Measurements from ENCODE around the gene VPS39.

Gene VPS39

DNA sequence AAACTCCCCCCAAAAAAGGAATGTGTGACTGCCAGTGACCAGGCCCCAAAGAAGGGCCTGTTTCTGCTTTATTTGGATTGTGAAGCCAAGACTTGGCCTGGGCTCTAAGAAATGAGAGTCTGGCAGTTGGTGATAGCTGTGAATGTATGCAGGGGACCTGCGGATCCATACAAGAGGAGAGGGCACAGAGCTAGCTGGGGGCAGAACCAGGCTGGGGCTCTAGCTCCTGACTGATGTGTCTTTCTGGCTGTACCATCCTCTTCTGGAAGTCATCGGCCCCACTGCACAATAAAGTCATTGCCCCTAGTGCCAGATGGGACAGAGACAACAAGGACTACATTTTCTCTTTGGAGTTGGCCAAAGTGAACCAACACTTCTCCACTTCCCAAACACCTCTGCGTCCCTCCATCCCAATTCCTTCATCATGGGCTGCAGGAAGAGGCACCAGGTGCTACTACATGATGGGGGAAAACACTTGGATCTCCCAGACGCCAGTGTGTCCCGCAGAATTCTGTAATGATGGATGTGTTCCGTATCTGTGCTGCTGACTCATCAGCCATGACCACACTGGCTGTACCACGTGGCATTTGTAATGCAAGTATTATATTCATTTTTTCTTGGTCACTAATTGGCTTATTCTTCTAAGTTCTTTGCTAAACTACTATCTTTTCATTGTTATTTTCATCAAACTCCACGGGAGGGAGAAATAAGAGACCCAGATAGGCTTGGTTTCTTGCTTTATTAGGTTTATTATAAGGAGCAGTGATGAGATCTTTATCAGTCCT lies 49.9 kb downstream of the VPS39 start:
- no peak for DNase-seq

DNA sequence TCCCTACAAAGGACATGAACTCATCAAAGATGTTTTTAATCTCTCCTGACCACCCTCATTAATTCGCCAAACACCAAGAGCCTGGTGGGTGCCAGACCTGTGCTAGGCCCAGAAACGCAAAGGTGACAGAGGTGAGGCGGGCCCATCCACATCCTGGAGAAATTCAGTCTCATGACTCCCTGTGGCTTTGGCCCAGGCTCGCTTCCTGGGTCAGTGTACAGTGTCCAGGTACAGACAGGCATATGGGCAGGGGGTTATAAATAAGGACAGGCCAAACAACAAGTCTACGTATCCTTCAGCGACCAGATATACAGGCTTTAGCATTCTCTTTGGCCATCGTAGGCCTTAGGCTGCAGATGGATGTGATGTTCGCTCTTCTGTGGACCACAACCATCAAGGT lies 50.7 kb downstream of the VPS39 start:
- DNase-seq: no peak

DNA sequence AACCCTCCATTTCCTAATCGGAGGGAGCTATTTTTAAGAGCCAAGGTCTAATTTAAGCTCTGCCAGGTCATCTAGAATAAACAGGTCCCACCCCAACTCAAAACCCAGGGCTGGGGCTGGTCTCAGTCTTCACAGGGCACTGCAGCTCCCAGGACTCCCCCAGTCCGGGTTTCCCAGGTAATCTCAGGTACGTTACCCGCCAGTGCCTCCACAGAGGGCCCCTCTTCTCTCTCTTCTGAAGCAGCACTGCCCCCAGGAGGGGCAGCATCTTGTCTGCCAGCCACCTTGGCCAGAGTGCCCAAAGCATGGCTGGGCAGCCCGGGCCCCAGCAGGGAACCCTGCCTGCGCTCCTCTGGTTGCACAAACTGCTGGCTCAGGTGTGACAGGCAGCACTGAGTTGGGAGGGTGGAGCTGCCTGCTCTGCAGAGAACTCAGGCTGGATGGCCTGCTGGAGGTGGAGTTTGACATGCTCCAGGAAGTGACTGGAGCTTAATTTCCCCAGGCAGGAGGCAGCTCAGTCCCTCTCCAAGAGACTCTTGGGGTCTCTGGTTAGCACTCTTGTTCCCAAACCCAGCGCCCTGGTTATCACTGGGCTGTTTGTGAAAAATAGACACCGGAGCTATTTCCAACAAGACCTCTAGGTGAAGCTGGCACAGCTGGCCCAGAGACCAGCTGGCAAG lies 51.7 kb downstream of the VPS39 start, which contains the start of gene PLA2G4F:
Gene PLA2G4F (minus strand): TSS at position 394 of the 680 bp plus-strand sequence. CDS start 87 bp downstream, at position 307.
- DNase-seq: peak; percentile 19 to 74

DNA sequence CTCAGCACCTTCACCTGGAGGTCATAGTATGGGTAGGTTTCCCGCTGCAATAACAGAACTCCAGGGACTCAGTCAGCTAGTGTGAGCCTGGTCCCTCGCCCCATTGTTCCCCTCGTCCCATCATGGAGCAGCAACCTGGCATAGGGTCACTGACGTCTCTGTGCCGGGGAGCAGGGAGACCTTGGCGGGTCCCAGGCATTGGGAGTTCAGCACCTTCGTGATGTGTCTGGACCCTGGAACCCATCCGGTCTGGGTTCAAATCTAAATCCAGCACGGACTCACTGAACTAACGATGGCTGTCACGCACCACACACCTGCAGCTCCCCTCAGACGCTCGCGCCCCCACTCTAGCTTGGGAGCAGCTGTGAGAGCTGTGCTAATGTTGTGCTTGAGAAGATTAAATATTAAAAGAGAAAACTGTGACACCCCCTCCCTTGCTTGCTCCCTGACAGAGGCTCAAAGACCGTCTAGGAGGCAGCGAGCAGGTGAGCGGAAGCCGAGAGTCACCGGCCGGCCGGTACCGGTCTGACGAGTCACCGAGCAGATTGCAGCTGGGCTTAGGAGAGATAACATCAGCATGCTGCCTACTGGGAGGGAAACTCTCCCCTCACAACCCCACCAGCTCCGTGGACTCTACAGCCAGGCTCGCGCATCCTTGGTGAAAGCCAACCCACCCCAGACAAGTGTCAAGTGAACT lies 52.4 kb downstream of the VPS39 start:
- peak; percentile 27 to 74 for DNase-seq

DNA sequence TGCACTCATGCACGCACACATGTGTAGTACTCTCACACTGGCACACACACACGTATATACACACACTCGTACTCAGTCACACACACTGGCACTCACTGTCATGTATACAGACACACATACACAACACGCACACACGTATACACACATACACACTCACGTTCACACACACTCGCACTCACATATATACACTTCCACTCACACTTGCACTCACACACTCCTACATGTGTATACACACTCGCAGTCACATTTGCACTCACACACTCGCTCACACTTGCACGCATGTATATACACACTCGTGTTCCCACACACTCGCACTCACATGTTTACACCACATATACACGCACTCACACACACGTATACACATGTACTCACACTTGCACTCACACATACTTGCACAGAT lies 53.1 kb downstream of the VPS39 start:
- DNase-seq: no peak

DNA sequence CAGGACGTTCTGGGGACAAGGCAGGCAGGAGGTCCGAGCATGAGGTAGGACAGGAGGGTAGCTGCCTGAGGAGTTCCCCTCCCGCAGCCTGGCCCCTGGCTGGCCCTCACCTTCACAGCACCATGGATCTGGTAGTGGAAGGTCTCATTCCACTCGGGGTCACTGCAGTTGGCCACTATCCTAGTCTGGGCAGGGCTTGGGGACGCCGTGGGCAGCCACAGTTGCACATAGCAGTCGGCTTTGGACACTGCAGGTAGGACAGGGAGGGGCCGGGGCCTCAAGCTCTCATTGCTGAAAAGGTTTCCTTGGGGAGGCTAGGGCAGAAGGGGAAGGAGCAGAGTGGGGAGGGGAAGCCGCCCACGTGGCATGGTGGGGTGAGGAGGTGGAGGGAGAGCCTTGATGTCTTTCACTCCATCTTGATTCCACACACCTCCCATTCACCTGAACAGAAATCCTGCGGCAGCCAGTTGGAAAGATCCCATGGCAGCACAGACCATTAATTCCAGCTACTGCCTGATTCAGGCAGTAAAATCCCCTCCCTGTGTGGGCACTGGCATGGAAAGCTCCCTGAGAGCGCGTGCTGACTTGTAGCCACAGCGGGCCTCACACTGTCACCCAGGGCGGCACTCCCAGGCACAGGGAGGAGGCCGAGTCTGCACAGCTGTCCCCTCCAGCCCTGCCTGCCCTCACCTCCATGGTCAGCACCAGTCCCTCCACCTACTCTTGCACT lies 53.7 kb downstream of the VPS39 start:
- peak; percentile 37 to 67 for DNase-seq

DNA sequence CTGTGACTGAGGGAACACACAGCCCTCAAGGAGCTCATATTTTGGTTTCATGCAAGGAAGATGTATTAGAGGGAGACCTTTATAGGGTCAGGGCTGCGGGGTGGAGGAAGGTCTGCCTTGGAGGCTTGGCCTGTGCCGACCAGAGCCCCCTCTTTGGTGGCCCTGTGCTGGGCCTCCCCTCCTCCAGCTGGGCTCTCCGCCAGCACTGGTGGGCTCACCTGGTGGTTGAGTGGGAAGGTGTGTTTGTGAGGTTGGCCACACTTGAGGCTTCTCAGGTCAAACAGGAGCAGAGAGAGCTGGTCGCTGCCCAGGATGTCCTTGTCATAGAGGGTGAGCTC lies 54.3 kb downstream of the VPS39 start:
- DNase-seq: no peak

DNA sequence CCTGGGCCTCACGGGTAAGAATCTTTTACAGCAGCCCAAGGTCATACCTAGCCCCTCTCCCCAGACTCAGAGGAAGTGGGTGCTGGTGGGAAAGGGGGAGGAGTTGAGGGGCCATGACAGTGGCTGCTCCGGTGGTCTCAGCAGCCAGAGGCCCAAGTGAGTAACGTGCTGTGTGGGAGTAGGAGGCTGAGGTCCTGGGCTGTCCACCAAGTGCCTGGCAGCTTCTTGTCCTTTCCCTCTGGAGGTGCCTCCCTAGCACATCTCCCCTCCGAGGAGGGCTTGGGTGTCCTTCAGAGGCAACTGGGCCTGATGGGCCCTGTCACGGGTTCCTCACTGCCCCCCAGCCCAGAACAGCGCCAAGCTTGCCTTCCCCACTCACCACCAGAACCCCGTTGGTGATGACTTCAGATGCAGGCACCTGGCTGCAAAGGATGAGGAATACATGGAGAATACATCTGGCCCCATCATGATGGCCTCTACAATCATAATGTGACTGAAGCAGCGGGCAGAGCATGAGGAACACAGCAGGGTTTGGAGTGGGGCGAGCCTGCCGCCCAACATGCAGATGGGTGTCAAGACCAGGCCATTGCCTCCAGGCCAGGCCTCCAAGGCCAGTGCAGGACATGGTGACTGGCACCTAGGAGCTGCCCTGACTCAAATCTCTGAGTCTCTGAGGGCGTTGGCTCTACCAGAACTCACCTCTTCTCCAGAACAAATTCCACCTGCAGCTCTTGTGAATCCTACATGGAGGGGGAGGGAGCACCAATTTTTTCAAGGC lies 55.0 kb downstream of the VPS39 start:
- DNase-seq: no peak

DNA sequence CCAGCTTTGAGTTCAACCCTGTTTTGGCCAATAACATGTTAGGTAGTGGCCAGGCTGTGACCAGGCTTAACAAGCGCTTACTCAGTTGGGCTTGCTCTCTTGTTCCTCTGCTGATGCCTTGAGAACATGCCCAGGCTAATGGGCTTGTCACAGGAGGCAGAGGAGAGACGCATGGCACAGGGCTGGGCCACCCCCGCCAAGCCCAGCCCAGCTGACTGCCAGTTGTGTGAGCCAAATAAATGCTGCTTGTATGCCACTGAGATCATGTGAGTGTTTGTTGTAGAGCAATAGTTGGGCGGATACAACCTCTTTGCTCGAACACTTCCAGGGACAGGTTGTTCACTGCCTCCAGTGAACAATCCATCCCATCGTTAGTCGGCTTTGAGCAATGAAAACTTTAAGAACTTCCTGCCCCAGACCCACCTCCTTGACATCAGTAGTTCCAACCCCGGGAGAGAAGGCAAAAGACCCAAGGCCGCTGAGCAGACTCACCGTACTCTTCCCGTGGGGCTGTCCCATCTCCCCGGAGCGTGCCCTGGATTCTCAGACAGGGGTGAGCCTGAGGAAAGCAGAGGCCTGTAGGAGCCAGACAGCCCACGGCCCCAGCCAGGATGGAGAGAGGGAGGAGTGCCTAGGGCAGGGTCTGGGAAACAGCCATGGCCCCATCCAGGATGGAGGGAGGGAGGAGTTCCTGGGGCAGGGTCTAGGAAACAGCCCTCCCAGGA lies 55.7 kb downstream of the VPS39 start:
- no peak for DNase-seq

DNA sequence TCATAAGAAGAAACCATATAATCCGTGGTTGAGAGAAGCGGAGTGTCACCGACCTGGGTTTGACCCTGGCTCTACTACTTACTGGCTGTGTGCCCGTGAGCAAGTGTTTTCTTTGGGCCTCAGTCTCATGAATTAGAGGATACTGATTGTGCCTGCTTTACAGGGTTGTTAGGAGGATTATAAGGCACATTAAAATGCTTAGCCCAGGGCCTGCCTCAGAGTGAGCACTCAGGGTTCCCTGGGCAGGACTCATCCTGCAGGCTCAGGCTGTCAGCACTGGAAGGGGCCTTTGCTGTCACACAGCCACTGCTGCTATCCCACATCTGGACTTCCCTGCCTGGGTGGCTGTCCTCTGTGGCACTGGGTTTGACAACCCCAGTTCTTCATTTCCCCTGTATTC lies 56.4 kb downstream of the VPS39 start:
- no peak for DNase-seq

DNA sequence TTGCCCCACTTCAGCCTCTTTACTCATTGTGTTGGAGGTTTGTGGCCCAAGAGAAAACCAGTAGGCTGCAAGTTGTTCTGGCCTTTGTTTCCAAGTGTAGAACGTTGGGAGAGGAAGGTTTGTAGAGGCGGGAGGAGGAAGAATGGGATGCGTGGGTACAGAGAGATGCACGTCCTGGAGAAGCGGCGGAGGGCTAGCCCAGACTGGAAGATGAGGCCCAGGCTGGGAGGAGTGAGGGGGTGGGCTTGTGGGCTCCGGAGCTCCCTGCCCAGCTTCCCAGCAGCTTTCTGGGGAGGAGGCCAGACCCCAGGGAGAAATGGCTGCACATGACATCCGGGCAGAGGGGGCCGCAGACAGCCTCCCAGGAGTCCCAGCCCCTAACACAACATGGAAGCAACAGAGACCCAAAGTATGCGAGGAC lies 57.0 kb downstream of the VPS39 start:
- DNase-seq: no peak

DNA sequence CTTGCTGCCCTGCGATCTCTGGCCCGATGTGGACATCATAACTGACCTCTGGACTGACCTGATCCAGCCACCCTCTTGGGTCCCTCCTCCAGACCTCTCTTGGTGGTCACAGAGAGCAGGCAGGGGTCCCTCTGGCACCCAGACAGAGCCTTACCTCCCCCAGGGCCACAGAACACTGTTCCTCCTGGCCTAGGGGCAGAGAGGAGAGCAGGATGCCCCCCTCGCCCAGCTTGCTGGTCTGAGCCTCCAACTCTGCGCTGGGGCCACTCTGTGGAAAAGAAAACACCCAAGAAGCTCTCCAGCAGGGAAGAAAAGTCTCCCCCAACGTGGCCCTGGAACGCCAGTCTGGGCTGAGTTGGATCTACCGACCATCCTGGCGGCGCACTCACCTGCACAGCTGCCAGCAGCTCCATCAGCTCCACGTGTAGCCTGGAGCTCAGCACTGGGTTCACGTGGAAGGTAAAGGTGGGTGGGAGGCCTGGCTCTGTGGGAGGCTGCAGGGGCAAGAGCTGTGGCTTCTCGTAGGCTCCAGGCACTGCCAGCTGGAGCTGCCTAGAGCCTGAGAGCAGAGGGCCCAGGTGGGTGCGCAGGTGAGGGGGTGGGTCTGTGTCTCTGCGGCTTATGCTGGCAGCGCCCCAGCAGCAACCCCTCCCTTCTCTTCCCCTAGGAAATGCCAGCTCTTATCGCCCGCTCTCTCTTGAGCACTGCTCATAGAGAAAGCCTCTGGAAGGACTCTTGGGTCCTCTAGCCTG lies 57.7 kb downstream of the VPS39 start:
- DNase-seq: peak in 1 of 2 experiments; percentile 30

DNA sequence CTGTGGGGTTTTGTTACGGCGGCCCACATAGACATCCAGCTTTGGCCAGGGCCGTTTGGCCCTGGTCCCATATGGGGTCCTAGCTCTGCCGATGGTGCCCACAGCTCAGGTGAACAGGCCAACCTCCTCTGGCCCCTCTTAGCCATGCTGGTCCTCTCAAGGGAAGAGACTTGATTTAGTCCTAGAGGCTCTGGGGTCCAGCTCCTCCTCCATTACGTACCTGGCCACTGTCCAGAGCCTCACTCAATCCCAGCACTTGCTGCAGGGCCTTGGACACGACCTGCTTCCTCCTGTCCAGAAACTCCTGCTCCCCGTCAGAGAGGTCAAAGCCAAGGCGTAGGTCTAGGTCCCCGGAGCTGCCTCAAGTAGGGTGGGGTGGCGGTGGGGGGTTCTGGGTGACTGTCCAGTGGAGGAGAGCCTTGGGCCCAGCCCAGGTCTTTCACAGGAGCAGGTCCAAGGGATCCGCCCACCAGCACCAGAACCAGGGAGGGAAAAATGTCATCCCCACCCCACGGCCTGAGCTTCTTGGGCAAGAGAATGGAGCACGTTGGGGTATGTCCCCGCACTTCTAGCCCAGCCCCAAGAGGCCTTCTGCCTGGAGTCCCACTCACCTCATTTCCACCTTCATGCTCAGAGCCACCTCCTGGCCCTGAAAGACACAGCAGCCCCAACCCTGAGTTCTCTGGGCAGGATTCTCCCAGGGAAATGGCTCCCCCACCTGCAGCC lies 58.4 kb downstream of the VPS39 start:
- DNase-seq: no peak

DNA sequence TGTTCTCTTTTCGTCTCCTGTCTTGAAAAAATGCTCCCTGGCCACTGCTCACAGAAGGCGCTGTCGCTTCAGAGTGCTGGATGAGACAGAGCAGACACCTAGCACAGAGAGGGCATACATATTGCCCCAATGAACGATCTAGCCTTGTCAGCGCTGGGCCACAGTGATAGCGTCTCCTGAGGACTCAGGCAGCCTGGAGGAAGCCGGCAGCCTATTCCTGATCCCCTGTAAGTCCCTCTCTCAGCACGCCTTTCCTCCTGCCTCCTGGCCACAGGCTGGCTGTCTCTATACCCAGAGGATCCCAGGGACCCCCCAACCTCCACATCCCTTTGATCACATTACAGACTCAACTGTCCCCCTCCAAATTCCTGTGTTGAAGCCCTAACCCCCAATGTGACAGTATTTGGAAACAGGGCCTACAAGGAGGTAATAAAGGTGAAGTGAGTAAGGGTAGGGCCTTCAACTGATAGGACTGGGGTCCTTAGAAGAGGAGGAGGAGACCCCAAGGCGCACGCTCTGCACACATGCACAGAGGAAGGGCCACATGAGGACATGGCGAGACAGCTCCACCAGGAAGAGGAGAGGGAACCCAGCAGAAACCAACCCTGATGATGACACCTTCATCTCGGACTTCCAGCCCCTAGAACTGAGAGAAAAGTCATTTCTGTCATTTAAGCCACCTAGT lies 59.2 kb downstream of the VPS39 start:
- DNase-seq: peak in 1 of 2 experiments; percentile 8

DNA sequence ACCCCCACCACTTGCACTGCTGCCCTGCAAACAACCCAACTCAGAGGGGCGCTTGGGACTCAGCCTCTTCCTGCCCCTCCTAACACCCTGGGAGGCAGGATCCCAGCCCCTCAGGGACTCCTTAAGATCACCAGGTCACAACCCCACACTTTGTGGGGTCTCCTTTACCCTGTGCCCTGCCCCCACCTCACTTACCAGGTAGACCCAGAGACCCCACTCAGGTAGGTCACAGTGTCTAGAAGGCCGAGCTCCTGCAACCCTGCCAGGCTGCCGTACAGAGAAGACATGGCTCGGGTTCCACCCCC lies 60.7 kb downstream of the VPS39 start:
- DNase-seq: no peak

DNA sequence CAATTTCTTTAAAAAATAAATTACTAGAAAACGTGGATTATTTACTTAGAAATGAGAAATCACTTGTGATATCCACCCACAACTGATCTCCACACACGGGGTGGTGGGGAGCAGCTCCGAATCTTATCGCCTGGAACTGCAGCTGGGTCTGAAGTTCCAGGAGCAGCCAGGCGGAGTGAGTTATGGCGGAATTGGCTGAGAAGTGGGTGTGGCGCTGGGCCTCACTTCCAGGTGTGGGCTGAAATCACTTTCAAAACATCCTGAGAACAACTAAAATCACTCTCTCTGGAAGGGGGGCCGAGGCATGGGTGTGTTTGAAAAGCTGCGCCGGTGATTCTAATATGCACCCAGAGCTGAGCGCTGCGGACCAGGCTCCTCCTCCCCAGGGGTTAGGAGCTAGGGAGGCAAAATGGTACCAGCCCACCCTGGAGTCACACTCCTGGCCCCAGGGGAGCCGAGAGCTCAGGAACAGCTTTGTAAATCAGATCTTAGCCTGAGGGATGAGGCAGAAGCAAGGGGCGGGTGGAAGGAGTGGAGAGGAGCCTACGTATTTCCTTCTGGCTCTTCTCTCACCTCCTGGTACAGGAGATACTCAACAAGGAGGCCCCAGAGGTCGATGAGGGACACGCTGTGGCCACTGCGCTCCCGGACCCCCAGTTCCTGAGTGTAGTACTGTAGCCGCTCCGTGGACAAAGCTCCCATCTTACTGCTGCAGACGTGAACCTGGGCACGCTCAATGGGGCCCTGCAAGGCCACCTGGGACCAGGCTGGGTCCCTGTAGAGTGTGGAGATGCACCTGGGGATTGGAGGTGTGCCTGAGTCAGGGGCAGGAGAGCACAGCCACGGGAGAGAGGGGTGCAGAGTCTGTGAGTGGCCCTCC lies 61.3 kb downstream of the VPS39 start:
- no peak for DNase-seq

DNA sequence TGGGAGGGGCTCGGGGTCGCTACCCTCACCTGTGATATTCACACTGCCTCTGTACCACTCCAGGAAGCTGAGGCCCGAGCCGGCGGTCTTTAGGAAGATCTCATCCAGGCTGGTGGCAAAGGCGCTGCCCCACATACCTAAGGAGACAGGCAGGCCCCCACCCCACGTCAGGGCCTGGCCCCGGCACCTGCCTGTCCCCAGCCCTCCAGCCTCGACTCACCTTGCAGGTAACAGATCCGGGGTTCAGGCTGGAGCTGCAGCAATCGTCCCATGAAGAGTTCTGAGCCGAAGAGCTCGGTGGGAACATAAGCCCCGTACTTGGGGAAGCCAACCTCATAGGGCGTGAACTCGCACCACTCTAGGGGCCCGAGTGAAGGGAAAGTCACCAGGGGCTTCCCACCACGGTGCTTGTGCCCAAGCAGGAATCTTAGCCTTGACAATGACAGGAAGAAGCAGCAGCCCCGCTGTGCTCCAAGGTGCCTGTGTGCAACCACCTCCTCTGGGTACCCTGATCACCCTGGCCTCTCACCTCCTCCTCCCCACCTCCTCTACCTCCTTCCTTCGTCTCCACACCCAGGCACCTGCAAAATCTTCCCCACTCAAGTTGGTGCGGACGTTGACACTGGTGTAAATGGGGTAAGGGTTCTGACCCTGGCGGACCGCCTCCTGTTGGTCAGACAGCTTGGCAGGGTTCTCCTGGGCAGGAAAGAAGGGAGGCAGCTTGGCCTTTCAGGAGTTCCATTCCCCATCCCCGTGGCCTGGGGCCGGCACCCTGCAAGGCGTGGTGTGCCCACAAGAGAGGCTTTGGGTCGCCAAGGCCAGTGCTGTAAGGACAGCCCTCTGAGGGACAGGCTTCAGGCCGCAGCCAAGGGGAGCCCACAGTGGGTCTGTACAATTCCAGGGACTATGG lies 62.3 kb downstream of the VPS39 start:
- no peak for DNase-seq
